Measurements from ENCODE around the gene EBPL. TPM values are rescaled to one million over a fixed set of nuclear protein-coding genes. Genes with fewer than 3 reads are reported as not detected.
A peak's percentile ranks its signal among the peaks of the same experiment; 100 is the strongest.

The EBPL gene
- total RNA-seq, 1 donor from 2014 or later = 22.4 TPM

DNA sequence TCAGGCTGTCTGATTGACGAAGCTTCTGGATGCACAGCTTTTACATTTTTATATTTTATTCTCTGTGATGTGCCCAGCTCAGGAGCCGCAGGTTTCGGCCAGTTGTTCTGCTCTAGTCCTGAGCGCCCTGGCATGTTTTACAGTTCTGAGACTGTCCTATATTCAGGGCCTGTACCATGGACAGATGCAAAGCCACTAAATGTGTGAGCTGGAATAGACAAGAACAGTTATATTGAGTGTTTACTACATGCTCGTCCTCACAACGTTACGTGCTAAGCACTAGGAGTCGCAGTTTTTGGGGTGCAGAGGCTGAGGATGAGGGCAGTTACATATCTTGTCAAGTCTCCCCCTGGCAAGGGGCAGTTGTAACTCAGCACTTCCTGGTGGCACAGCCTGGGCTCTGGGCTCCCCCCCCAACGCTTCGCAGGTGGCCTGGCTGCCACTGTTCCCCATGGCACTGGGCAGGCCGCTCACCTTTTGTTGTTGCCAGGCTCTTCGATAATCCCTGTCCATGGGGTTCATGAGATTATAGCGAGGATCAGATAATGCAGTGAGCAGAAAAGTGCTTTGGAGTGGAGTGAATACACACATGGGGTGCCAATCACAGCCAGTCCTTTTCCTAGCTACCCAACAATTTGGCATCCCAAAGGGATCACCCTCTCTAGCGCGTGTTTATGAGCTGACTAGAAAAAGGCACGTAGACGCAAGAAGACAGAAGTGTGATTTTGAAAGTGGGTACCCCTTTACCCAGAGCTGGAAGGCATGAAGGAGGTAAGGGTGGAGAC, 39.5 kb downstream of the EBPL start:
- Mint-ChIP-seq H3K4me3 (no peak overlapping the region), H3K27me3 (no peaks in the 10 kb centered on the region), H3K36me3 (ENCODE audit: low read depth) (peaks cover 2% of the 10 kb centered on the region), H3K27ac (no peak overlapping the region), H3K9me3 (no peaks in the 10 kb centered on the region), H3K4me1 (peaks cover 7% of the 10 kb centered on the region)
- TF ChIP-seq, protein P1, sequence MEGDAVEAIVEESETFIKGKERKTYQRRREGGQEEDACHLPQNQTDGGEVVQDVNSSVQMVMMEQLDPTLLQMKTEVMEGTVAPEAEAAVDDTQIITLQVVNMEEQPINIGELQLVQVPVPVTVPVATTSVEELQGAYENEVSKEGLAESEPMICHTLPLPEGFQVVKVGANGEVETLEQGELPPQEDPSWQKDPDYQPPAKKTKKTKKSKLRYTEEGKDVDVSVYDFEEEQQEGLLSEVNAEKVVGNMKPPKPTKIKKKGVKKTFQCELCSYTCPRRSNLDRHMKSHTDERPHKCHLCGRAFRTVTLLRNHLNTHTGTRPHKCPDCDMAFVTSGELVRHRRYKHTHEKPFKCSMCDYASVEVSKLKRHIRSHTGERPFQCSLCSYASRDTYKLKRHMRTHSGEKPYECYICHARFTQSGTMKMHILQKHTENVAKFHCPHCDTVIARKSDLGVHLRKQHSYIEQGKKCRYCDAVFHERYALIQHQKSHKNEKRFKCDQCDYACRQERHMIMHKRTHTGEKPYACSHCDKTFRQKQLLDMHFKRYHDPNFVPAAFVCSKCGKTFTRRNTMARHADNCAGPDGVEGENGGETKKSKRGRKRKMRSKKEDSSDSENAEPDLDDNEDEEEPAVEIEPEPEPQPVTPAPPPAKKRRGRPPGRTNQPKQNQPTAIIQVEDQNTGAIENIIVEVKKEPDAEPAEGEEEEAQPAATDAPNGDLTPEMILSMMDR (IDR thresholded peaks at IDR 0.05) = no peak
- intact Hi-C loops (cut with micrococcal nuclease) = loop anchor here (1.0 to 10.0 kb wide), 4 partner anchors 171 to 1419 kb away; no protein-coding TSS in a partner anchor
- CTCF ChIA-PET = no interaction called here
- DNase-seq (no peak), ATAC-seq (ENCODE audit: low read depth) (no peak)
- POLR2A ChIA-PET = interaction anchor here (0.5 kb wide), 1 partner anchor 1160 kb away, joined by 3 read pairs; no protein-coding TSS in a partner anchor

DNA sequence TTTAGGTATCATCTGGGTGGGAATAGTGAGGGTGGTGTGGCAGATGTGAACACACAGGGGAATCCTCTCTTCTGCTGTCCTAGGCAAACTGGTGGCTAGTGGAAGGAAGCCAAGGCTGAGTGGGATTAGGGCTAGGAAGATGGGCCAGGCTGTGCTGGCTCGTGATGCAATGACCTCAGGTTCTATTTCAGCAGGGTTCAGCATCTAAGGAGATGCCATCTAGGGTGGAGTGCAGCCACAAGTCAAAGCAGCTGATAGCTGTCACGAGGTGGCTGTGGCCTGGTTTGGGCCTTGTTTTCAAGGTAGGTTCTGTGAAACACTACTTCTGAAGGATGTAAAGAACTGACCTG, 41.3 kb downstream of the EBPL start:
- ChIA-PET POLR2A (no interaction called here), CTCF (no interaction called here)
- intact Hi-C loops (cut with micrococcal nuclease) = loop anchor here (10.0 kb wide), 1 partner anchor 1265 kb away; no protein-coding TSS in a partner anchor
- Mint-ChIP-seq H3K4me3 (no peak overlapping the region), H3K27ac (no peak overlapping the region), H3K4me1 (peaks cover 15% of the 10 kb centered on the region), H3K9me3 (no peaks in the 10 kb centered on the region), H3K36me3 (ENCODE audit: low read depth) (no peaks in the 10 kb centered on the region), H3K27me3 (no peaks in the 10 kb centered on the region)
- ATAC-seq (ENCODE audit: low read depth) (no peak), DNase-seq (no peak)
- TF ChIP-seq, protein P1 (IDR thresholded peaks at IDR 0.05) = no peak

DNA sequence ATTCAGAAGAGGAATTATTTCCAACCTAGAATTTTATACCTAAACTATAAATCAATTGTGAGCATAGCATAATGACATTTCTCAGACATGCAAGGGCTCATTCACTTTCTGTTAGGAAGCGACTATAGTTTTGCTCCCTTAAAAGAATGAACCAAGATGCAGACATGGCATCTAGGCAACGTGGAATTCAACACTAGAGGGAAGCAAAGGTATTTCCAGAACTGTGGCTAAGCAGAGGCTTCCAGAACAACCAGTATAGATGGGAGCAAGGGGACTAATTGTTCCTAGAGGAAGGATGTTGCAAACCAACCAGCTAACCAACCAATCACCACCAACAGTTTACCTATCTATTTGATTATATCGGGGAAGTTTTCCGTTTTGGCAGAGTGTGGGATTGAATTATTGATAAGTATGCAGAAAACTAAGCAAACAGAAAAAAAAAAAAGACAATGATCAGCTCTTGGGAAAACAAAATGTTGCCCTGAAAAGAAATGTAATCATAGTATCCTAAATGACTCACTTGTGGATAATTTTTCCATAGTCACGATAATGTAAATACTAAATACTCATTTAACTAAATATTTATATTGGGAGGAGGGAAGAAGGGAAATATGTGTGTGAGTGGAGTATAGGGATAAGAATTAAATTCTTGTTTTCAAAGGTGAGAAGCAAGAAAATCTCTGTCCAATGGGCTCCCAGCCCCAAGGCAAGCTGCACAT, 41.9 kb downstream of the EBPL start:
- Mint-ChIP-seq H3K4me1 (peaks cover 15% of the 10 kb centered on the region), H3K9me3 (no peaks in the 10 kb centered on the region), H3K27ac (no peak overlapping the region), H3K4me3 (no peak overlapping the region), H3K36me3 (ENCODE audit: low read depth) (no peaks in the 10 kb centered on the region), H3K27me3 (no peaks in the 10 kb centered on the region)
- ATAC-seq (ENCODE audit: low read depth) = no peak
- TF ChIP-seq, protein P1 (IDR thresholded peaks at IDR 0.05) = no peak
- no peak for DNase-seq
- CTCF ChIA-PET = no interaction called here
- POLR2A ChIA-PET = interaction anchor here (0.7 kb wide), 1 partner anchor 36 kb away, joined by 3 read pairs; no protein-coding TSS in a partner anchor
- intact Hi-C loops (cut with micrococcal nuclease) = no loop called here

DNA sequence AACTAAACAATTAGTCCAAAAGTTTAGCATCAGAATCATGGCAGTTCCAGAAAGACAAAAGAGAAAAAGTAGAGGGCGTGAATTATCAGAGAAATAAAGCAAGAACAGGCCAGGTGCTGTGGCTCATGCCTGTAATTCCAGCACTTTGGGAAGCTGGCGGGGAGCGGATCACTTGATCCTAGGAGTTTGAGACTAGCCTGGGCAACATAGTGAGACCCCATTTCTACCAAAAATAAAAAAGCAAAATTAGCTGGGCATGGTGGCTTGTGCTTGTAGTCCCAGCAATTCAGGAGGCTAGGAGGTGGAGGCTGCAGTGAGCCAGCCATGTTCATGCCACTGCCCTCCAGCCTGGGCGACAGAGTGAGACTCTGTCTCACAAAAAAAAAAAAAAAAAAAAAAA, 44.6 kb downstream of the EBPL start:
- H3K4me3 Mint-ChIP-seq = no peak overlapping the region
- no peak for DNase-seq
- H3K4me1 Mint-ChIP-seq = peaks cover 29% of the 10 kb centered on the region
- no peaks in the 10 kb centered on the region for H3K27me3 Mint-ChIP-seq
- POLR2A ChIA-PET = interaction anchor here (0.7 kb wide), 1 partner anchor 1069 kb away, joined by 7 read pairs; no protein-coding TSS in a partner anchor
- TF ChIP-seq, protein P1 (IDR thresholded peaks at IDR 0.05) = no peak
- no peak for ATAC-seq (ENCODE audit: low read depth)
- H3K36me3 Mint-ChIP-seq (ENCODE audit: low read depth) = no peaks in the 10 kb centered on the region
- intact Hi-C loops (cut with micrococcal nuclease) = no loop called here
- CTCF ChIA-PET = no interaction called here
- H3K9me3 Mint-ChIP-seq = no peaks in the 10 kb centered on the region
- H3K27ac Mint-ChIP-seq = no peak overlapping the region

DNA sequence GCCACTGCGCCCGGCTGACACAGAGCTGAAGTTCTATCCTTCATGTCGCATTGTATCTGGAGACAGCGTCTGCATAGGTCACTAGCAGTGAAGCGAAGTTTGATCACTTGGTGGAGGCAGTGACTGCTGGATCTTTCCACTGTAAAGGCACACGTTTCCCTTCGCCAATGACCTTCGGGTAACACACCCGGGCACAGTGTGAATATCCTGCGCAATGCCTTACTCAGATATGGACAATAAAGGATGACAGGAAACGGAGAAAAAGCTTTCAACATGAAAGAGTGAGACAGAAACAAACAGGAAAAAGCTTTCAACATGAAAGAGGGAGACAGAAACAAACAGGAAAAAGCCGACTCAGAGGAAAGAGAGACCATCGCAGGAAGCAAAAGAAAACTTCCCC, 45.8 kb downstream of the EBPL start:
- Mint-ChIP-seq H3K27ac (peak overlapping the region; percentile 13), H3K4me3 (no peak overlapping the region), H3K27me3 (no peaks in the 10 kb centered on the region), H3K4me1 (peaks cover 29% of the 10 kb centered on the region), H3K36me3 (ENCODE audit: low read depth) (no peaks in the 10 kb centered on the region), H3K9me3 (no peaks in the 10 kb centered on the region)
- TF ChIP-seq, protein P1 (IDR thresholded peaks at IDR 0.05) = no peak
- ChIA-PET CTCF (no interaction called here), POLR2A (interaction anchor here (0.6 kb wide), 1 partner anchor 17 kb away, joined by 3 read pairs; the partner anchor contains the start of gene ARL11)
- ATAC-seq (ENCODE audit: low read depth) (no peak), DNase-seq (no peak)
- intact Hi-C loops (cut with micrococcal nuclease) = no loop called here

Data from activated B cell treated with CpG ODN at 0.5 μM for 24 hours (primary cell).